ENCODE results near the gene RADIL.

DNA sequence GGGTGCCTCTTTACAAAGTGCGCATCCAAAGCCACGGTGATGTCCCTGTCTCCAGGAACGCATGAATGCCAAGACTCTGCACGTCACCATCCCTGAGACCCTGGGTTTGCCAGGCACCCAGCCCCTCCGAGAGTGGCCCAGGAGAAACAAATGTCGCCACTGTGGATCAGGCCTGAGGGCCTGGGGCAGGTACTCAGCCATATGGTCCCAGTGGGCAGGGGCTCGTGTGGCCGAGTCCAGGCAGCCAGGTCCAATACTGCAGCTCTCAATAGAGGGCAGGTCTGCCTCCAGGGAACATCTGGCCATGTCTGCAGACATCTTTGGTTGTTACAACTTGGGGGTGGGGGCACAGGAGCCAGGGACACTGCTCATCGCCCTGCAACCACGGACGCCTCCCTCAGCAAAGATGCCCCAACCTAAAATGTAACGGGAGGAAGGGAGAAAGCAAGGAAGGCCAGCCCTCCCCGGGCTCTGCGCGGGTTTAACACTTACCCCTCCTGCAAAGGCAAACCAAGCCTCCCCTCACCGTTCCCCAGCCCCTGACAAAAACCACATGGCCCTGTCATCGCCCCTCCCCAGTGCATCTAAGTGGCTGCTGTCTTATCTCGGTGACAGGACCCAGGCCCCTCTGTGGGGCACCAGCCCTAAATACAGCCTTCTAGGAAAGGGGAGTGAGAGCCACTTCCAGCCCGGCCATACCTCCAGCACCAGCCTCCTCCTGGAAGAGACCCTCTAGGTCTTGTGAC lies 11.4 kb downstream of the RADIL start:
- TF ChIP-seq, protein P1, sequence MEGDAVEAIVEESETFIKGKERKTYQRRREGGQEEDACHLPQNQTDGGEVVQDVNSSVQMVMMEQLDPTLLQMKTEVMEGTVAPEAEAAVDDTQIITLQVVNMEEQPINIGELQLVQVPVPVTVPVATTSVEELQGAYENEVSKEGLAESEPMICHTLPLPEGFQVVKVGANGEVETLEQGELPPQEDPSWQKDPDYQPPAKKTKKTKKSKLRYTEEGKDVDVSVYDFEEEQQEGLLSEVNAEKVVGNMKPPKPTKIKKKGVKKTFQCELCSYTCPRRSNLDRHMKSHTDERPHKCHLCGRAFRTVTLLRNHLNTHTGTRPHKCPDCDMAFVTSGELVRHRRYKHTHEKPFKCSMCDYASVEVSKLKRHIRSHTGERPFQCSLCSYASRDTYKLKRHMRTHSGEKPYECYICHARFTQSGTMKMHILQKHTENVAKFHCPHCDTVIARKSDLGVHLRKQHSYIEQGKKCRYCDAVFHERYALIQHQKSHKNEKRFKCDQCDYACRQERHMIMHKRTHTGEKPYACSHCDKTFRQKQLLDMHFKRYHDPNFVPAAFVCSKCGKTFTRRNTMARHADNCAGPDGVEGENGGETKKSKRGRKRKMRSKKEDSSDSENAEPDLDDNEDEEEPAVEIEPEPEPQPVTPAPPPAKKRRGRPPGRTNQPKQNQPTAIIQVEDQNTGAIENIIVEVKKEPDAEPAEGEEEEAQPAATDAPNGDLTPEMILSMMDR (IDR thresholded peaks at IDR 0.05) = no peak
- TF ChIP-seq POLR2A (IDR thresholded peaks at IDR 0.05) = no peak

All from heart left ventricle (tissue), 13 donors.